SK-N-SH (cell line): Measurements from ENCODE around the gene MAST4.

Experiments
- CHD2 ChIP-seq: fragments of 150-350 bp; IDR thresholded peaks from 2 replicates; pipeline ENCODE4 v1.6.1; 2018; ENCODE audit warnings: low read length; ENCODE audit not compliant: partially characterized antibody
- CTCF ChIP-seq: fragments of 200-600 bp; sonication (generic); IDR thresholded peaks from 2 replicates; pipeline ENCODE4 v1.6.1; 2017; ENCODE audit warnings: antibody characterized with exemption, mild to moderate bottlenecking, moderate library complexity
- FOXJ3 ChIP-seq: sonication (generic); formaldehyde crosslinking; IDR thresholded peaks from 2 replicates; pipeline ENCODE4 v1.5.1; 2020; ENCODE audit warnings: mild to moderate bottlenecking, missing genetic modification reagents
- TF ChIP-seq, protein P1 (sequence below): fragments of 150-350 bp; IDR thresholded peaks from 2 replicates; pipeline ENCODE4 v1.6.1; 2017; ENCODE audit warnings: antibody characterized with exemption, low read length, low read depth, borderline replicate concordance

DNA sequence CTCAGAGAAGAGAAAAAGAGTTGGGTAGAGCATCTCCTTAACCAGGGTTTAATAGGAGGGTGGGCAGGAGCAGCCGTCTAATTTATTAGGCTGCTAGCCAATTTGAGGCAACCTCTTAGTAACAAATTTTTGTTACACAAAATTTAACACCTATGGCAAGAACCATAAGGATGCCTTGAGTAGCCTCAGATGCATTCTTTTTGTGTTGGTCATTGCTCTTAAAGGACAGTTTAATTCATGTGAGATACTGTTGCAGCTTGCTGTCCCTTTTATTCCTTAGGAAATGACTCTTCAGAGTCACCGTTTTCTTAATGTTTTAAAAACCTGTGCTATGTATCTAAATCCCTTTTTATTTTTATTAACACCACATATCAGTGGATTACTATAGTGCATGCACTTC is 255.1 kb downstream of the MAST4 start:
- TF ChIP-seq FOXJ3 (CRISPR knock-in tag), result no peak
- no peak for TF ChIP-seq CHD2
- TF ChIP-seq CTCF, result no peak
- TF ChIP-seq, protein P1, sequence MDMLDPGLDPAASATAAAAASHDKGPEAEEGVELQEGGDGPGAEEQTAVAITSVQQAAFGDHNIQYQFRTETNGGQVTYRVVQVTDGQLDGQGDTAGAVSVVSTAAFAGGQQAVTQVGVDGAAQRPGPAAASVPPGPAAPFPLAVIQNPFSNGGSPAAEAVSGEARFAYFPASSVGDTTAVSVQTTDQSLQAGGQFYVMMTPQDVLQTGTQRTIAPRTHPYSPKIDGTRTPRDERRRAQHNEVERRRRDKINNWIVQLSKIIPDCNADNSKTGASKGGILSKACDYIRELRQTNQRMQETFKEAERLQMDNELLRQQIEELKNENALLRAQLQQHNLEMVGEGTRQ, result no peak
